ENCODE results near the gene NOVA1.

DNA sequence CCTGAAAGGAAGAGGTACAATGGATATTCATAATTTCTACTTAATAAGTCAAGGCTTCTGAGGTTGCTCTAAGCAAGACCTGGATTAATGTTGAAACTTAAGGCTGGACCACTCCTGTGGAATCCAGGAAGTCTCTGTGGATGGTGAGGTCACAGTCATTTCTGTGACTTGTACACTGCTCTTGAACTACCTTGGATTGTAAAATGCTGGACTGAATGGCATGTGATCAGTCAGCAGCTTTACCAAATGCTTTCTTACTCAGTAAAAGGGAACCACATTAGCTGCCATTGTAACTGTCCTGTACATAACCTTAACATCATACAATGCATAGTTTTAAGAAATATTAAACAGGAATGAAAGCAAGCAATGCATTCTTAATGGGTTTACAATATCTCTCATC lies 182.9 kb downstream of the NOVA1 start:
- TF ChIP-seq, protein P1, sequence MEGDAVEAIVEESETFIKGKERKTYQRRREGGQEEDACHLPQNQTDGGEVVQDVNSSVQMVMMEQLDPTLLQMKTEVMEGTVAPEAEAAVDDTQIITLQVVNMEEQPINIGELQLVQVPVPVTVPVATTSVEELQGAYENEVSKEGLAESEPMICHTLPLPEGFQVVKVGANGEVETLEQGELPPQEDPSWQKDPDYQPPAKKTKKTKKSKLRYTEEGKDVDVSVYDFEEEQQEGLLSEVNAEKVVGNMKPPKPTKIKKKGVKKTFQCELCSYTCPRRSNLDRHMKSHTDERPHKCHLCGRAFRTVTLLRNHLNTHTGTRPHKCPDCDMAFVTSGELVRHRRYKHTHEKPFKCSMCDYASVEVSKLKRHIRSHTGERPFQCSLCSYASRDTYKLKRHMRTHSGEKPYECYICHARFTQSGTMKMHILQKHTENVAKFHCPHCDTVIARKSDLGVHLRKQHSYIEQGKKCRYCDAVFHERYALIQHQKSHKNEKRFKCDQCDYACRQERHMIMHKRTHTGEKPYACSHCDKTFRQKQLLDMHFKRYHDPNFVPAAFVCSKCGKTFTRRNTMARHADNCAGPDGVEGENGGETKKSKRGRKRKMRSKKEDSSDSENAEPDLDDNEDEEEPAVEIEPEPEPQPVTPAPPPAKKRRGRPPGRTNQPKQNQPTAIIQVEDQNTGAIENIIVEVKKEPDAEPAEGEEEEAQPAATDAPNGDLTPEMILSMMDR (IDR thresholded peaks at IDR 0.05), result no peak
- no peak for TF ChIP-seq POLR2A (IDR thresholded peaks at IDR 0.05)

Measured in vagina (tissue), 2 donors.